Endothelial cell of umbilical vein (primary cell): ENCODE measurements around the gene UNKL. TPM values are rescaled to one million over a fixed set of nuclear protein-coding genes. Genes with fewer than 3 reads are reported as not detected.

Source experiments
- BruUV-seq: library from RNA; stranded (reverse); fragments of 400-500 nt; replicated peaks from 2 replicates; lab custom pipeline; 2021; lab: Mats Ljungman, UMichigan
- CTCF ChIA-PET: fragments of 300-600, 350-600 bp; sonication (Branson Sonifier 250); formaldehyde crosslinking; loops from one replicate; lab custom pipeline; 2021; ENCODE audit warnings: antibody characterized with exemption, inconsistent platforms; lab: Charles Lee
- POLR2A ChIA-PET: fragments of 300-600, 350-600 bp; sonication (Branson Sonifier 250); formaldehyde crosslinking; loops from one replicate; lab custom pipeline; 2021; ENCODE audit warnings: antibody characterized with exemption, inconsistent platforms; lab: Charles Lee
- DNase-seq: peaks from one replicate; pipeline ENCODE4 v3.0.0-alpha.2; 2011; ENCODE audit warnings: low read depth, low spot score
- FAIRE-seq: peaks from 2 replicates; lab custom pipeline; 2011; peaks lifted over from hg19 to GRCh38; lab: Jason Lieb, UNC
- H2AFZ ChIP-seq: 2 replicates; pipeline ENCODE4 v1.6.0; 2012; ENCODE audit warnings: low read depth, low read length, control low read depth, inconsistent platforms
- H3K27ac ChIP-seq: 2 replicates; pipeline ENCODE4 v1.5.1; 2011; ENCODE audit warnings: low read depth, mild to moderate bottlenecking, control low read depth, low read length, moderate library complexity; ENCODE audit not compliant: insufficient read depth
- H3K27me3 ChIP-seq, 2 experiments: 2 replicates each; pipeline versions ENCODE4 v1.6.0 to v1.6.1; 2011; ENCODE audit warnings: low read length in 2 of 2, mixed read lengths in 1 of 2; ENCODE audit not compliant: control insufficient read depth in 2 of 2, insufficient read depth in 2 of 2
- H3K36me3 ChIP-seq, 2 experiments: 2 replicates in 1 of 2; 3 replicates in 1 of 2; pipeline ENCODE4 v1.5.1; 2011; ENCODE audit warnings: low read length in 2 of 2, mild to moderate bottlenecking in 1 of 2, moderate library complexity in 1 of 2; ENCODE audit not compliant: control insufficient read depth in 2 of 2, insufficient read depth in 2 of 2; ENCODE audit errors: extremely low read depth in 1 of 2
- H3K4me1 ChIP-seq: 3 replicates; pipeline ENCODE4 v1.5.1; 2011; ENCODE audit warnings: mild to moderate bottlenecking, low read length; ENCODE audit not compliant: control insufficient read depth, insufficient read depth; ENCODE audit errors: extremely low read depth
- H3K4me2 ChIP-seq: 2 replicates; pipeline ENCODE4 v1.6.1; 2011; ENCODE audit warnings: low read length, control low read depth, mixed read lengths; ENCODE audit not compliant: insufficient read depth
- H3K4me3 ChIP-seq, 3 experiments: fragments of 200-600 bp in 1 of 3; sonication (generic), shearing (Covaris generic) in 1 of 3; replicated peaks in 1 of 3; 2 replicates each; pipeline ENCODE4 v1.5.1; 2011 to 2016; ENCODE audit warnings: control low read depth in 3 of 3, low read length in 3 of 3, mild to moderate bottlenecking in 2 of 3, inconsistent platforms in 1 of 3, low read depth in 1 of 3, moderate library complexity in 1 of 3; ENCODE audit not compliant: insufficient read depth in 1 of 3
- H3K79me2 ChIP-seq: 2 replicates; pipeline ENCODE4 v1.6.0; 2012; ENCODE audit warnings: low read length, inconsistent platforms; ENCODE audit not compliant: control insufficient read depth, insufficient read depth
- H3K9ac ChIP-seq: replicated peaks from 2 replicates; pipeline ENCODE3; 2011; ENCODE audit warnings: low read length, control low read depth; ENCODE audit not compliant: insufficient read depth; ENCODE audit errors: extremely low read depth
- H3K9me1 ChIP-seq: replicated peaks from 3 replicates; pipeline ENCODE4 v1.6.0; 2011; ENCODE audit warnings: mild to moderate bottlenecking, low read length; ENCODE audit not compliant: control insufficient read depth, insufficient read depth; ENCODE audit errors: extremely low read depth
- H3K9me3 ChIP-seq: replicated peaks from 2 replicates; pipeline ENCODE4 v1.5.1; 2012; ENCODE audit warnings: low read length, inconsistent platforms; ENCODE audit not compliant: control insufficient read depth, insufficient read depth
- H4K20me1 ChIP-seq: replicated peaks from 2 replicates; pipeline ENCODE3; 2011; ENCODE audit warnings: mild to moderate bottlenecking, low read length; ENCODE audit not compliant: control insufficient read depth, insufficient read depth; ENCODE audit errors: extremely low read depth
- CTCF ChIP-seq, 2 donors: IDR thresholded peaks; 1 replicate in 1 of 2; 2 replicates in 1 of 2; pipeline ENCODE4 v1.5.1; 2011; ENCODE audit warnings: low read length in 2 of 2, mild to moderate bottlenecking in 2 of 2, moderate library complexity in 2 of 2, control low read depth in 1 of 2, inconsistent platforms in 1 of 2, low read depth in 1 of 2; ENCODE audit not compliant: insufficient read depth in 1 of 2; ENCODE audit errors: extremely low read depth in 1 of 2
- FOS ChIP-seq: IDR thresholded peaks from 2 replicates; pipeline ENCODE4 v1.6.1; 2011; ENCODE audit warnings: mild to moderate bottlenecking, low read length, moderate library complexity, borderline replicate concordance; ENCODE audit not compliant: insufficient read depth
- GATA2 ChIP-seq: IDR thresholded peaks from 2 replicates; pipeline ENCODE4 v1.7.0; 2011; ENCODE audit warnings: low read depth, mild to moderate bottlenecking, moderate library complexity, mixed read lengths, low read length; ENCODE audit not compliant: insufficient read length, insufficient read depth
- JUN ChIP-seq: IDR thresholded peaks from 2 replicates; pipeline ENCODE4 v1.6.1; 2011; ENCODE audit warnings: borderline replicate concordance, low read depth; ENCODE audit not compliant: insufficient read length, insufficient read depth
- MAX ChIP-seq: IDR thresholded peaks from 2 replicates; pipeline ENCODE4 v1.6.1; 2011; ENCODE audit not compliant: insufficient read depth, insufficient read length
- MYC ChIP-seq: IDR thresholded peaks from one replicate; pipeline ENCODE4 v1.6.1; 2011; ENCODE audit warnings: mild to moderate bottlenecking, low read depth, low read length
- POLR2AphosphoS5 ChIP-seq: IDR thresholded peaks from 2 replicates; pipeline ENCODE4 v1.6.1; 2012; ENCODE audit warnings: low read depth, mild to moderate bottlenecking, control low read depth, low read length, moderate library complexity; ENCODE audit not compliant: insufficient read depth
- dilution Hi-C: fragments of 300-500 bp; cut with MboI; formaldehyde crosslinking; loops from one replicate; pipeline ENCODE4 v1.15.0; 2019; ENCODE audit warnings: low sequenced_read_pairs; ENCODE audit not compliant: extremely low pct_ligation_motif_present
- intact Hi-C: fragments of 100-400 bp; cut with micrococcal nuclease; formaldehyde crosslinking; loops from one replicate; pipeline ENCODE4 v1.10.0; 2022
- polyA plus RNA-seq, 4 experiments: library from polyadenylated mRNA; depleted of rRNA in 3 of 4; stranded (reverse) in 3 of 4; unstranded in 1 of 4; fragments of >200 nt; gene quantifications; 2 replicates each; pipeline versions ENCODE4 v1.2.1 to v1.2.3, GENCODE V29; 2011 to 2012; ENCODE audit warnings: missing spikeins in 1 of 4
- total RNA-seq: library from RNA; stranded (reverse); gene quantifications from 2 replicates; pipeline ENCODE4 v1.2.3, GENCODE V29; 2021

The UNKL gene
- total and polyA plus RNA-seq, 2 donors (not counting 3 experiments of a cell fraction or from before 2014, with no cell fraction given), result 17.1 to 32.8 TPM

- Histone ChIP-seq H3K9ac (no peak overlapping the region), H3K27ac (no peak overlapping the region), H3K79me2 (peaks cover 21% of the 10 kb centered on the region), H3K4me1 (peaks cover 13% of the 10 kb centered on the region), H3K4me2 (no peak overlapping the region), H3K36me3 (peaks cover 0 to 11% of the 10 kb centered on the region in 2 experiments), H3K9me1 (no peaks in the 10 kb centered on the region), H4K20me1 (no peaks in the 10 kb centered on the region), H3K4me3 (no peak overlapping the region), H3K27me3 (no peaks in the 10 kb centered on the region), H3K9me3 (no peaks in the 10 kb centered on the region), H2AFZ (no peak overlapping the region)
- FAIRE-seq (no peak), DNase-seq (no peak)
- CTCF ChIA-PET, result interaction anchor here (2.2 kb wide), 1 partner anchor 16 kb away, joined by 5 read pairs; no protein-coding TSS in a partner anchor
- TF ChIP-seq MYC (no peak), FOS (no peak), POLR2AphosphoS5 (no peak), GATA2 (no peak), JUN (no peak), CTCF (IDR thresholded peaks at IDR 0.05; ENCODE audit: extremely low read depth in 1 of 2, insufficient read depth in 1 of 2, low read depth in 1 of 2, low read length in 2 of 2) (no peak), MAX (no peak)
- dilution Hi-C loops (no loop called here), intact Hi-C loops (no loop called here)
- BruUV-seq, result no TSS peak
- POLR2A ChIA-PET, result no interaction called here
These were observed 66.5 kb downstream of the UNKL start for GRCh38 chr16:1347962-1348361.
